Gastrocnemius medialis (tissue), 4 donors: Measurements from ENCODE around the gene HMGN1. TPM values are rescaled to one million over a fixed set of nuclear protein-coding genes. Genes with fewer than 3 reads are reported as not detected.
A peak's percentile ranks its signal among the peaks of the same experiment; 100 is the strongest.
"Not testable (repeated sequence)": the region's sequence is repeated elsewhere in the genome, so short reads cannot be mapped to it uniquely, and the experiment has no call there.

Experiments
- ATAC-seq, 2 donors: fragments of 150-250 bp; one replicate each; pipeline ENCODE4 v1.9.1; 2016
- DNase-seq, 2 donors: peaks; one replicate each; pipeline ENCODE4 v3.0.0-alpha.2; 2019
- H3K27ac ChIP-seq, 4 donors: fragments of 200-600 bp; sonication (generic); 1 replicate in 1 of 4; 2 replicates in 3 of 4; pipeline ENCODE4 v1.5.1; 2016 to 2018; ENCODE audit warnings: mild to moderate bottlenecking in 2 of 4, moderate library complexity in 1 of 4
- H3K27me3 ChIP-seq, 3 donors: fragments of 200-600 bp; sonication (generic) in 2 of 3; 1 replicate in 1 of 3; 2 replicates in 2 of 3; pipeline versions ENCODE4 v1.5.1 to v1.6.0; 2016 to 2019; ENCODE audit warnings: mild to moderate bottlenecking in 1 of 3, moderate library complexity in 1 of 3
- H3K36me3 ChIP-seq, 2 donors: fragments of 200-600 bp; sonication (generic) in 1 of 2; one replicate each; pipeline ENCODE4 v1.5.1; 2017 to 2018
- H3K4me1 ChIP-seq, 2 donors: fragments of 200-600 bp; sonication (generic) in 1 of 2; one replicate each; pipeline ENCODE4 v1.5.1; 2016 to 2017; ENCODE audit warnings: mild to moderate bottlenecking in 2 of 2
- H3K4me3 ChIP-seq, 4 donors: fragments of 200-600 bp; sonication (generic) in 3 of 4; 1 replicate in 1 of 4; 2 replicates in 3 of 4; pipeline ENCODE4 v1.5.1; 2016 to 2019; ENCODE audit warnings: mild to moderate bottlenecking in 2 of 4
- H3K9me3 ChIP-seq, 3 donors: fragments of 200-600 bp; sonication (generic) in 2 of 3; 1 replicate in 1 of 3; 2 replicates in 2 of 3; pipeline ENCODE4 v1.5.1; 2016 to 2019
- POLR2A ChIP-seq, 2 donors: fragments of 450-650 bp; IDR thresholded peaks; one replicate each; pipeline ENCODE4 v1.6.1; 2017; ENCODE audit warnings: antibody characterized with exemption in 2 of 2, mild to moderate bottlenecking in 2 of 2, moderate library complexity in 2 of 2
- in situ Hi-C, 4 donors: fragments of 200-750 bp; cut with MboI; loops; one replicate each; pipeline versions ENCODE4 v1.15.0 to v1.8.0; 2017; ENCODE audit warnings: low sequenced_read_pairs in 4 of 4
- intact Hi-C: fragments of 100-400 bp; cut with DNase I; formaldehyde crosslinking; loops from one replicate; pipeline ENCODE4 v1.15.1; 2023; ENCODE audit warnings: low total_unique reads
- total RNA-seq, 4 donors: library from RNA; depleted of rRNA; stranded (reverse); fragments of >200 nt; gene quantifications; one replicate each; pipeline versions ENCODE4 v1.1.0 to v1.2.3, GENCODE V29; 2016
- TF ChIP-seq, protein P1 (sequence below), 5 experiments: fragments of 450-650 bp in 3 of 5; fragments of 200-600 bp in 2 of 5; sonication (generic) in 2 of 5; IDR thresholded peaks in 4 of 5; conservative IDR thresholded peaks in 1 of 5; 1 replicate in 4 of 5; 2 replicates in 1 of 5; pipeline ENCODE4 v1.5.1; 2016 to 2019; ENCODE audit warnings: antibody characterized with exemption in 5 of 5, mild to moderate bottlenecking in 3 of 5, moderate library complexity in 3 of 5

Gene HMGN1
- total RNA-seq, 4 donors from 2014 or later, result 7.6 to 16.2 (median 9.1) TPM

DNA sequence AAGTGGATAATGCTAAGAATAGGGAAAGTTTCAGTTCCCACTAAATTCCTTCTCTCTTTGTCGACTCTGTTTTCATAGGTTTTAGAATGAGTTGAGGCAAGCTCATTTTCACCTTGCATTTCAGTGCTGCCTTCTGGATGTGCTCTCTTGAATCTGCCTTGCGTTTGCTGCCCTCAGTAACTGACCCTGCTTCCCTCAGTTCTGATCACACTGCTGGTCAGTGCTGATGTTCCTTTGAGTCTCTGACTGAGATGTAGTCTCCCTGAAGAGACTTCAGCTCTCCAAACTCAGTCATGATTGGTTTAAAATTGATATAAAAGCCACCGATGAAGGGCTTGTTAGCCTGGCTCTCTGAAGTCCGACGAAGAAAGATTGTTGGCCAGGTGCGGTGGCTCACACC, 25.2 kb upstream of the HMGN1 start:
- DNase-seq, result no peak
- in situ Hi-C loops, result no loop called here
- no peaks in the 10 kb centered on the region for H3K36me3 ChIP-seq
- H3K4me1 ChIP-seq, result no peaks in the 10 kb centered on the region
- no peak overlapping the region for H3K4me3 ChIP-seq
- H3K27ac ChIP-seq, result no peak overlapping the region
- intact Hi-C loops, result no loop called here
- H3K27me3 ChIP-seq, result no peaks in the 10 kb centered on the region
- no peaks in the 10 kb centered on the region for H3K9me3 ChIP-seq
- TF ChIP-seq POLR2A (IDR thresholded peaks at IDR 0.05), result no peak
- TF ChIP-seq, protein P1, sequence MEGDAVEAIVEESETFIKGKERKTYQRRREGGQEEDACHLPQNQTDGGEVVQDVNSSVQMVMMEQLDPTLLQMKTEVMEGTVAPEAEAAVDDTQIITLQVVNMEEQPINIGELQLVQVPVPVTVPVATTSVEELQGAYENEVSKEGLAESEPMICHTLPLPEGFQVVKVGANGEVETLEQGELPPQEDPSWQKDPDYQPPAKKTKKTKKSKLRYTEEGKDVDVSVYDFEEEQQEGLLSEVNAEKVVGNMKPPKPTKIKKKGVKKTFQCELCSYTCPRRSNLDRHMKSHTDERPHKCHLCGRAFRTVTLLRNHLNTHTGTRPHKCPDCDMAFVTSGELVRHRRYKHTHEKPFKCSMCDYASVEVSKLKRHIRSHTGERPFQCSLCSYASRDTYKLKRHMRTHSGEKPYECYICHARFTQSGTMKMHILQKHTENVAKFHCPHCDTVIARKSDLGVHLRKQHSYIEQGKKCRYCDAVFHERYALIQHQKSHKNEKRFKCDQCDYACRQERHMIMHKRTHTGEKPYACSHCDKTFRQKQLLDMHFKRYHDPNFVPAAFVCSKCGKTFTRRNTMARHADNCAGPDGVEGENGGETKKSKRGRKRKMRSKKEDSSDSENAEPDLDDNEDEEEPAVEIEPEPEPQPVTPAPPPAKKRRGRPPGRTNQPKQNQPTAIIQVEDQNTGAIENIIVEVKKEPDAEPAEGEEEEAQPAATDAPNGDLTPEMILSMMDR (IDR thresholded peaks at IDR 0.05 in 4 of 5, conservative IDR thresholded peaks at IDR 0.05 in 1 of 5), result no peak
- no peak for ATAC-seq

GRCh38 chr21:39373634-39374033, 24.7 kb upstream of the HMGN1 start:
- intact Hi-C loops (no loop called here), in situ Hi-C loops (no loop called here)
- no peak for TF ChIP-seq POLR2A (IDR thresholded peaks at IDR 0.05)
- TF ChIP-seq, protein P1 (IDR thresholded peaks at IDR 0.05 in 4 of 5, conservative IDR thresholded peaks at IDR 0.05 in 1 of 5), result peak in 1 of 5 experiments; percentile 12
- Histone ChIP-seq H3K36me3 (no peaks in the 10 kb centered on the region), H3K4me1 (no peaks in the 10 kb centered on the region), H3K27ac (no peak overlapping the region), H3K27me3 (no peaks in the 10 kb centered on the region), H3K4me3 (no peak overlapping the region), H3K9me3 (no peaks in the 10 kb centered on the region)
- ATAC-seq (peak in 1 of 2 donors; percentile 36), DNase-seq (no peak)

- H3K4me3 ChIP-seq, intact Hi-C loops, H3K27me3 ChIP-seq, H3K9me3 ChIP-seq, DNase-seq, in situ Hi-C loops, H3K27ac ChIP-seq, H3K36me3 ChIP-seq, ATAC-seq, H3K4me1 ChIP-seq: not testable (repeated sequence)
Measured at GRCh38 chr21:39369896-39370288, 21.0 kb upstream of the HMGN1 start.

DNA sequence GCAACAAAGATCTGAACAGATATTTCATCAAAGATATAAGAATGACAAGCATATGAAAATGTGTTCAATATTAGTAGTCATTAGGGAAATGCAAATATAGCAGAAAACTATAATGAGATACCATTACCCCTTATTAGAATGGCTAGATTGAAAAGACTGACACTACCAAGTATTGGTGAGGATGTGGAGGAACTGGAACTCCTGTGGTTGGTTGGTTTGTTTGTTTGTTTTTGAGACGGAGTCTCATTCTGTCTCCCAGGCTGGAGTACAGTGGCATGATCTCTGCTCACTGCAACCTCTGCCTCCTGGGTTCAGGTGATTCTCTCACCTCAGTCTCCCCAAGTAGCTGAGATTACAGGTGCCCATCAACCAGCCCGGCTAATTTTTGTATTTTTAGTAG, 18.9 kb upstream of the HMGN1 start:
- H3K4me1 ChIP-seq, result no peaks in the 10 kb centered on the region
- in situ Hi-C loops (no loop called here), intact Hi-C loops (no loop called here)
- ATAC-seq, result no peak
- no peaks in the 10 kb centered on the region for H3K27me3 ChIP-seq
- H3K27ac ChIP-seq, result no peak overlapping the region
- H3K36me3 ChIP-seq, result no peaks in the 10 kb centered on the region
- DNase-seq, result no peak
- TF ChIP-seq POLR2A (IDR thresholded peaks at IDR 0.05), result no peak
- TF ChIP-seq, protein P1 (IDR thresholded peaks at IDR 0.05 in 4 of 5, conservative IDR thresholded peaks at IDR 0.05 in 1 of 5), result no peak
- no peak overlapping the region for H3K4me3 ChIP-seq
- no peaks in the 10 kb centered on the region for H3K9me3 ChIP-seq

DNA sequence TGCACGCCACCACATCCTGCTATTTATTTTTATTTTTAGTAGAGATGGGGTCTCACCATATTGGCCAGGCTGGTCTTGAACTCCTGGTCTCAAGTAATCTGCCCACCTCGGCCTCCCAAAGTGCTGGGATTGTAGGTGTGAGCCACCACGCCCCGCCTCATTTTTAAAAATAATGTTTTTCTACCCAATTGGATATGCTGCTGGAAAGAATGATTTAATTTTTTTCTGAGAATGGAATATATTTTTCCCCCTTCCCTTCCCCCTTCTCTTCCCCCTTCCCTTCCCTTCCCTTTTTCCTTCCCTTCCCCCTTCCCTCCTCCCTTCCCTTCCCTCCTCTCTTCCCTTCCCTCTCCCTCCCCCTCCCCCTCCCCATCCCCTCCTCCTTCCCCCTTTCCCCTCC, 17.7 kb upstream of the HMGN1 start:
- intact Hi-C loops, result no loop called here
- in situ Hi-C loops, result no loop called here
- H3K27ac ChIP-seq, result no peak overlapping the region
- H3K27me3 ChIP-seq, result no peaks in the 10 kb centered on the region
- DNase-seq (no peak), ATAC-seq (no peak)
- no peaks in the 10 kb centered on the region for H3K4me1 ChIP-seq
- no peak overlapping the region for H3K4me3 ChIP-seq
- TF ChIP-seq, protein P1 (IDR thresholded peaks at IDR 0.05 in 4 of 5, conservative IDR thresholded peaks at IDR 0.05 in 1 of 5), result no peak
- no peak for TF ChIP-seq POLR2A (IDR thresholded peaks at IDR 0.05)
- no peaks in the 10 kb centered on the region for H3K36me3 ChIP-seq
- H3K9me3 ChIP-seq, result no peaks in the 10 kb centered on the region
